NB4 (cell line): ENCODE results near the gene CREBBP.

ENCODE experiments used
- CTCF ChIP-seq: IDR thresholded peaks from one replicate; pipeline ENCODE4 v1.5.1; 2012; ENCODE audit warnings: low read depth, low read length
- MYC ChIP-seq: IDR thresholded peaks from 2 replicates; pipeline ENCODE4 v1.6.1; 2011; ENCODE audit warnings: low read depth, low read length
- POLR2A ChIP-seq: IDR thresholded peaks from 2 replicates; pipeline ENCODE4 v1.6.1; 2011; ENCODE audit warnings: mild to moderate bottlenecking; ENCODE audit not compliant: insufficient read length; ENCODE audit errors: extremely low read depth

GRCh38 chr16:3785413-3785812 lies 95.1 kb downstream of the CREBBP start:
- TF ChIP-seq CTCF, result no peak
- no peak for TF ChIP-seq POLR2A
- TF ChIP-seq MYC, result no peak
